HUES48 (cell line): ENCODE results near the gene SLC39A8.

ENCODE experiments used
- H3K27ac ChIP-seq: one replicate; pipeline ENCODE4 v1.7.0; 2013; ENCODE audit warnings: low read depth, low read length, inconsistent platforms
- H3K27me3 ChIP-seq: 2 replicates; pipeline ENCODE4 v1.6.1; 2013; ENCODE audit warnings: mild to moderate bottlenecking, low read length; ENCODE audit not compliant: control insufficient read depth, insufficient read depth
- H3K36me3 ChIP-seq: 2 replicates; pipeline ENCODE4 v1.6.1; 2013; ENCODE audit warnings: low read length; ENCODE audit not compliant: control insufficient read depth, insufficient read depth
- H3K4me1 ChIP-seq: 2 replicates; pipeline ENCODE4 v1.6.1; 2013; ENCODE audit warnings: mild to moderate bottlenecking, low read length; ENCODE audit not compliant: control insufficient read depth, insufficient read depth
- H3K4me3 ChIP-seq: 2 replicates; pipeline ENCODE4 v1.5.1; 2013; ENCODE audit warnings: mild to moderate bottlenecking, low read depth, low read length
- H3K9ac ChIP-seq: 2 replicates; pipeline ENCODE4 v1.6.1; 2013; ENCODE audit warnings: mild to moderate bottlenecking, low read depth, low read length, moderate library complexity
- H3K9me3 ChIP-seq: 2 replicates; pipeline ENCODE4 v1.6.1; 2013; ENCODE audit warnings: low read length; ENCODE audit not compliant: control insufficient read depth, insufficient read depth

Gene SLC39A8

GRCh38 chr4:102339018-102339417 is 6.3 kb downstream of the SLC39A8 start:
- H3K36me3 ChIP-seq: no peaks in the 10 kb centered on the region
- H3K9ac ChIP-seq: no peak overlapping the region
- no peak overlapping the region for H3K4me3 ChIP-seq
- no peak overlapping the region for H3K27ac ChIP-seq
- no peaks in the 10 kb centered on the region for H3K9me3 ChIP-seq
- H3K27me3 ChIP-seq: peaks cover 17% of the 10 kb centered on the region
- peaks cover 43% of the 10 kb centered on the region for H3K4me1 ChIP-seq

GRCh38 chr4:102338405-102338804 is 6.9 kb downstream of the SLC39A8 start:
- no peaks in the 10 kb centered on the region for H3K9me3 ChIP-seq
- H3K4me3 ChIP-seq: no peak overlapping the region
- H3K4me1 ChIP-seq: peaks cover 37% of the 10 kb centered on the region
- H3K9ac ChIP-seq: no peak overlapping the region
- peaks cover 10% of the 10 kb centered on the region for H3K27me3 ChIP-seq
- H3K27ac ChIP-seq: no peak overlapping the region
- H3K36me3 ChIP-seq: no peaks in the 10 kb centered on the region

- Histone ChIP-seq H3K9ac (no peak overlapping the region), H3K27me3 (no peaks in the 10 kb centered on the region), H3K27ac (no peak overlapping the region), H3K4me1 (peaks cover 10% of the 10 kb centered on the region), H3K36me3 (no peaks in the 10 kb centered on the region), H3K9me3 (no peaks in the 10 kb centered on the region), H3K4me3 (no peak overlapping the region)
Measured at GRCh38 chr4:102335616-102336015, 9.7 kb downstream of the SLC39A8 start.

DNA sequence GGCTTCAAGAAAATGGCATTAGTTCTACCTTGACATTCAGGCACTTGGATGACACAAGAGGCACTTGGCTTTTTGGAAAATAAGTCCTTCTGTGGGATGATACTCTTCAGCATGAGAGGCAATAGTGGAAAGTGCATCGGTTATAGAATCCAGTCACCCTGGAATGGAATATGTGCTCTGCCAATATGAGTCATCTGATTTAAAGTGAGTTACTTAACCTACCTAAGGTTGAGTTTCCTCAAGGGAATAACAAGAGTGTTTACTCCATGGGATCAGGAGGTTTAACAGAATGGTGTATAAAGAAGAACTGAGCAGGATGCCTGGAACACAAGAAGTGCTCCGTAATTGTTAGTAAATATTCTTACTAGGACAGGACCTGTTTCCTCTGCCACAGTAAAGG is 10.7 kb downstream of the SLC39A8 start:
- Histone ChIP-seq H3K4me1 (peaks cover 10% of the 10 kb centered on the region), H3K9ac (no peak overlapping the region), H3K36me3 (no peaks in the 10 kb centered on the region), H3K4me3 (no peak overlapping the region), H3K27ac (no peak overlapping the region), H3K27me3 (no peaks in the 10 kb centered on the region), H3K9me3 (no peaks in the 10 kb centered on the region)

GRCh38 chr4:102333787-102334186 is 11.5 kb downstream of the SLC39A8 start:
- no peak overlapping the region for H3K4me3 ChIP-seq
- H3K9ac ChIP-seq: no peak overlapping the region
- H3K27ac ChIP-seq: no peak overlapping the region
- H3K27me3 ChIP-seq: no peaks in the 10 kb centered on the region
- no peaks in the 10 kb centered on the region for H3K9me3 ChIP-seq
- no peaks in the 10 kb centered on the region for H3K36me3 ChIP-seq
- H3K4me1 ChIP-seq: peaks cover 10% of the 10 kb centered on the region

DNA sequence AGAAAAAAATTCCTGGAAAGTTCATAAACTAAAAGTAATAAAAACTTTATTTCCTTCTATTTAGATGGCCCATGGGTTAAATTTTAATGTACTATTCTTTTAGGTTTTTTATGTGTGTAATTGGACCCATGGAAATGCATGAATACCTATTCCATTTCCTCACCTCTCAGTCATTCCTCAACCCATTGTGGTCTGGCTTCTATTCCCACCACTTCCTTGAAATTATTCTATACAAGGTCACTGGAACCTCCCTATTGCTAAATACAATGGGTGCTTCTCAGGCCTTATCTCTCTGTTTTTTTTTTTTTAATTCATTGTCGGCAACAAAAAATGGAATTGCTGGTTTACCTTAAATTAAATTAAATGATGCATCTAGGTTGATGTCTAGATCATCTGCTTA is 17.2 kb downstream of the SLC39A8 start:
- no peak overlapping the region for H3K4me3 ChIP-seq
- no peak overlapping the region for H3K9ac ChIP-seq
- H3K9me3 ChIP-seq: no peaks in the 10 kb centered on the region
- no peaks in the 10 kb centered on the region for H3K27me3 ChIP-seq
- no peak overlapping the region for H3K27ac ChIP-seq
- no peaks in the 10 kb centered on the region for H3K36me3 ChIP-seq
- peaks cover 8% of the 10 kb centered on the region for H3K4me1 ChIP-seq

DNA sequence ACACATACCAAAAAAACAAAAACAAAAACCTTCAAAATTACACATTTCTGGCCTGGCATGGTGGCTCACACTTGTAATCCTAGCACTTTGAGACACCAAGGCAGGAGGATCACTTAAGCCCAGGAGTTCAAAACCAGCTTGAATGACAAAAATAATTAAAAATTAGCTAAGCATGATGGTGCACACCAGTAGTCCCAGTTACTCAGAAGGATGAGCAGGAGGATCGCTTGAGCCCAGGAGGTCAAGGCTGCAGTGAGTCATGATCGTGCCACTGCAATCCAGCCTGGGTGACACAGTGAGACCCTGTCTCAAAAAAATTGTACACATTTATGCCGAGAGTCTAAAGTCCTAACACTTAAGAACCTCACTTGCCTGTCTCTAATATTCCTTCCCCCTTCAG is 18.3 kb downstream of the SLC39A8 start:
- H3K36me3 ChIP-seq: no peaks in the 10 kb centered on the region
- H3K4me1 ChIP-seq: peaks cover 19% of the 10 kb centered on the region
- no peaks in the 10 kb centered on the region for H3K9me3 ChIP-seq
- H3K27me3 ChIP-seq: no peaks in the 10 kb centered on the region
- no peak overlapping the region for H3K4me3 ChIP-seq
- no peak overlapping the region for H3K27ac ChIP-seq
- H3K9ac ChIP-seq: no peak overlapping the region

- Histone ChIP-seq H3K4me1 (peaks cover 33% of the 10 kb centered on the region), H3K27me3 (no peaks in the 10 kb centered on the region), H3K9ac (no peak overlapping the region), H3K27ac (no peak overlapping the region), H3K9me3 (no peaks in the 10 kb centered on the region), H3K4me3 (no peak overlapping the region), H3K36me3 (no peaks in the 10 kb centered on the region)
Measured at GRCh38 chr4:102324730-102325129, 20.6 kb downstream of the SLC39A8 start.

DNA sequence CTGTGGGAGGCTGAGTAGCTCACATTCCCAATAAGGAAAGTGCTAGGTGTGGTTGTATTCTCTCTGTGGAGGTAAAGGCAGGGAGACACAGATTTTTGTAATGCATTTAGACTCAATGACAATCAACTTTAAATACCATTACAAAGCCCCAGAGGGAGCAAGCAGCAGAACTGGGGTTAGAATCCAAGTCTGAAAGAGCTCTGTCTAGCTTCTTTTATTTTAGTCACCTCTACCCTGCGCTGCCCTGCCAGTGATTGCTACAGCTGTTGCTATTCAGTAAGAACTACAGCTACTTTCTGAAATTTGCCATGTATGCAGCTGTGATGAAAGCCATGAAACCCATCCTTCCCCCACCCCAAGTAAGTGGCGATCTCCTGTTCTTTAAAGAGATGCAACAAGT is 22.5 kb downstream of the SLC39A8 start:
- no peak overlapping the region for H3K9ac ChIP-seq
- no peak overlapping the region for H3K4me3 ChIP-seq
- peak overlapping the region; percentile 83 for H3K27ac ChIP-seq
- no peaks in the 10 kb centered on the region for H3K9me3 ChIP-seq
- H3K27me3 ChIP-seq: no peaks in the 10 kb centered on the region
- H3K36me3 ChIP-seq: no peaks in the 10 kb centered on the region
- peaks cover 51% of the 10 kb centered on the region for H3K4me1 ChIP-seq

DNA sequence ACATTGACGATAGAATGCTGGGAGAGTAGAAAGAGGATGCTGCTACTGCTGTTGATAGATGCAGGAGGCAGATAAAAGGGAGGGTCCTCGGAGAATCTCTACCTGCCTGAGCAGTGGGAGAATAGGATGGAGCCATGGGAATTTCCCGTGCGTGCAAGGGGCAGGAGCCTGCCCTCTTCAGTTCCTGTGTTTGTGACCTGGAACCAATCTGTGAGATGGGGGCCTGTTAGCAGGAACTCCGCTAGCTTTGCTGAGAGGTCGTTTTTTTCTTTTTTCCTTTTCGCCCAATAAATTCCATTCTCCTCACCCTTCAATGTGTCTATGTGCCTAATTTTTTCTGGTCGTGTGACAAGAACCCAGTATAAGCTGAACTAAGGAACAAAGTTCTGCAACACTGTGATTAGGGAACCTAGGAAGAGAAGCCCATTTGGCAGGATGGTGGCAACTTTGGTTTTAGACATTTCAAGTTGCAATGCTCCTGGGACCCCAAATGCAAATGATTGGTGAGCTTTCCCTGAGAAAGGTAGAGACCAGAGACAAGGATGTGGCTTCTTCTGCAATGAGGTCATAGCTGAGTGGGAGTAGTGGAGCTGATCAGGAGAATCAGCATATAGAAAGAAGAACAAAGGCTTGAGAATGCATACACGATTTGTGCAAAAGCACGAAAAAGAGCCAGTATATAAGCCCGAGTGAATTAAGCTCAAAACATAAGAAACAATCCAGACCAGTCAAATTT is 23.9 kb downstream of the SLC39A8 start:
- Histone ChIP-seq H3K4me1 (peaks cover 51% of the 10 kb centered on the region), H3K9me3 (no peaks in the 10 kb centered on the region), H3K27me3 (no peaks in the 10 kb centered on the region), H3K36me3 (no peaks in the 10 kb centered on the region), H3K9ac (0 out of 2 replicates have a peak overlapping the region, but pooled peaks have one; percentile 3), H3K4me3 (0 out of 2 replicates have a peak overlapping the region, but pooled peaks have one; percentile 9), H3K27ac (peak overlapping the region; percentile 83)

- peak overlapping the region; percentile 26 for H3K4me3 ChIP-seq
- no peak overlapping the region for H3K9ac ChIP-seq
- H3K27ac ChIP-seq: peak overlapping the region; percentile 73
- no peaks in the 10 kb centered on the region for H3K27me3 ChIP-seq
- H3K4me1 ChIP-seq: peaks cover 51% of the 10 kb centered on the region
- H3K36me3 ChIP-seq: no peaks in the 10 kb centered on the region
- H3K9me3 ChIP-seq: no peaks in the 10 kb centered on the region
Measured at GRCh38 chr4:102319594-102319993, 25.7 kb downstream of the SLC39A8 start.
